Uterus (tissue), 4 donors: Measurements from ENCODE around the gene E4F1. TPM values are rescaled to one million over a fixed set of nuclear protein-coding genes. Genes with fewer than 3 reads are reported as not detected.
"Not testable (repeated sequence)": the region's sequence is repeated elsewhere in the genome, so short reads cannot be mapped to it uniquely, and the experiment has no call there.

Source experiments
- DNase-seq, 2 donors: peaks; one replicate each; pipeline ENCODE4 v3.0.0-alpha.2; 2019 to 2020
- H3K27ac ChIP-seq, 2 donors: fragments of 200-600 bp; sonication (generic); 1 replicate in 1 of 2; 2 replicates in 1 of 2; pipeline ENCODE4 v1.5.1; 2016 to 2018
- H3K27me3 ChIP-seq, 2 donors: fragments of 200-600 bp; sonication (generic); one replicate each; pipeline ENCODE4 v1.5.1; 2018 to 2019; ENCODE audit warnings: control low read depth in 1 of 2
- H3K36me3 ChIP-seq, 2 donors: fragments of 200-600 bp; sonication (generic); one replicate each; pipeline ENCODE4 v1.5.1; 2019; ENCODE audit warnings: control low read depth in 1 of 2
- H3K4me1 ChIP-seq, 2 donors: fragments of 200-600 bp; sonication (generic); one replicate each; pipeline ENCODE4 v1.5.1; 2018 to 2019; ENCODE audit warnings: control low read depth in 1 of 2
- H3K4me3 ChIP-seq, 2 donors: fragments of 200-600 bp; sonication (generic); 1 replicate in 1 of 2; 2 replicates in 1 of 2; pipeline ENCODE4 v1.5.1; 2018 to 2019; ENCODE audit warnings: mild to moderate bottlenecking in 1 of 2
- H3K9me3 ChIP-seq, 2 donors: fragments of 200-600 bp; sonication (generic); one replicate each; pipeline ENCODE4 v1.5.1; 2019; ENCODE audit warnings: control low read depth in 1 of 2
- POLR2A ChIP-seq, 2 donors: fragments of 450-650 bp; IDR thresholded peaks; one replicate each; pipeline ENCODE4 v1.6.1; 2016; ENCODE audit warnings: antibody characterized with exemption in 2 of 2, mild to moderate bottlenecking in 1 of 2, moderate library complexity in 1 of 2
- intact Hi-C: fragments of 100-400 bp; cut with DNase I; formaldehyde crosslinking; loops from one replicate; pipeline ENCODE4 v1.15.1; 2023; ENCODE audit warnings: low total_unique reads
- total RNA-seq, 4 donors: library from RNA; depleted of rRNA in 3 of 4; stranded (reverse); fragments of >200 nt in 3 of 4; gene quantifications; one replicate each; pipeline versions ENCODE4 v1.1.0 to v1.2.4, GENCODE V29; 2014 to 2023
- TF ChIP-seq, protein P1 (sequence below), 4 experiments: fragments of 200-600 bp in 2 of 4; fragments of 450-650 bp in 2 of 4; sonication (generic) in 2 of 4; IDR thresholded peaks; one replicate each; pipeline ENCODE4 v1.5.1; 2016 to 2019; ENCODE audit warnings: antibody characterized with exemption in 4 of 4, mild to moderate bottlenecking in 2 of 4, moderate library complexity in 1 of 4
- donor health status: DM: yes; HTN: yes; CAD: no.

E4F1 gene
- total RNA-seq, 4 donors from 2014 or later = 8.2 to 41.8 (median 29.9) TPM

DNA sequence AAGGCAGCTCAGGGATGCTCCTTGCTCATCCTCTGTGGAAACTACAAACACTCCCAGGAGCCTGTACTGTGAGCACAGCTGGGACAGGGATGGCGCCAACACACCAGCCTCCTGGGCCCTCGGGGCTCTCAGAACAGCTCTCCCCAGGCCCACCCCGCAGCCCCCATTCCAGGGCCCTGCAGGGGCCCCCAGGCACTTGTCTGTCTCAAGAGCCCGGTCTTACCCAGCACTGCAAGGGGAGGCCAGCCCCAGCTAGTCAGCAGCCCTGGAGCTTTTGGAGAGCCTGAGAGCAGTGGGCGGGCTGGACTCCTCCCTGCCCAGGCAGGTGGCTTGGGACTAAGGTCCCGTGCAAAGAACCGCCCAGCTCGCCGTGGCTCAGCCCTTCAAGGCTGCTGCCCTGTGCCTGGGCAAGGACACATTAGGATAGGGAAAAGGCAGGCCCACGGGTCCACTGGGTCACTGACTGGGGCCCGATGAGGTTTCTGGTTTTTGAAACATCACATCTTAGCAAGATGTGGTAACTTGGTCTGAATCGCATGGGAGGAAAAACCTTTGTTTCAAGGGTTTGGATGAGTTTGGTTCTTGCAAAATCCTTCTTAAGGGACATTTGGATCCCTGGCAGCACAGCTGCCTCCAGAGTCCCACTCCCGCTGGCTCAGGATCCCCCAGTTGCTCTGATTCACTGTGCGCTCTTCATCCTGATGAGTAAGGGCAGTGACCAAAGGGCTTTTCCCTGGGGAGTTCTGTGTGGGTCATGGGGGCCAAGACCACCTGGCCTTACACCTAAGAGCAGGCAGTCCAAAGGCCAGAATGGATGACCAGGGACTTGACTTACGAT lies 15.7 kb downstream of the E4F1 start:
- DNase-seq = no peak
- H3K27me3 ChIP-seq = peaks cover 5 to 7% of the 10 kb centered on the region in 2 donors
- no peaks in the 10 kb centered on the region for H3K9me3 ChIP-seq
- intact Hi-C loops = no loop called here
- no peaks in the 10 kb centered on the region for H3K36me3 ChIP-seq
- TF ChIP-seq, protein P1, sequence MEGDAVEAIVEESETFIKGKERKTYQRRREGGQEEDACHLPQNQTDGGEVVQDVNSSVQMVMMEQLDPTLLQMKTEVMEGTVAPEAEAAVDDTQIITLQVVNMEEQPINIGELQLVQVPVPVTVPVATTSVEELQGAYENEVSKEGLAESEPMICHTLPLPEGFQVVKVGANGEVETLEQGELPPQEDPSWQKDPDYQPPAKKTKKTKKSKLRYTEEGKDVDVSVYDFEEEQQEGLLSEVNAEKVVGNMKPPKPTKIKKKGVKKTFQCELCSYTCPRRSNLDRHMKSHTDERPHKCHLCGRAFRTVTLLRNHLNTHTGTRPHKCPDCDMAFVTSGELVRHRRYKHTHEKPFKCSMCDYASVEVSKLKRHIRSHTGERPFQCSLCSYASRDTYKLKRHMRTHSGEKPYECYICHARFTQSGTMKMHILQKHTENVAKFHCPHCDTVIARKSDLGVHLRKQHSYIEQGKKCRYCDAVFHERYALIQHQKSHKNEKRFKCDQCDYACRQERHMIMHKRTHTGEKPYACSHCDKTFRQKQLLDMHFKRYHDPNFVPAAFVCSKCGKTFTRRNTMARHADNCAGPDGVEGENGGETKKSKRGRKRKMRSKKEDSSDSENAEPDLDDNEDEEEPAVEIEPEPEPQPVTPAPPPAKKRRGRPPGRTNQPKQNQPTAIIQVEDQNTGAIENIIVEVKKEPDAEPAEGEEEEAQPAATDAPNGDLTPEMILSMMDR (IDR thresholded peaks at IDR 0.05) = no peak
- no peak for TF ChIP-seq POLR2A (IDR thresholded peaks at IDR 0.05)
- H3K4me1 ChIP-seq = peaks cover 0 to 12% of the 10 kb centered on the region in 2 donors
- no peak overlapping the region for H3K27ac ChIP-seq
- no peak overlapping the region for H3K4me3 ChIP-seq

DNA sequence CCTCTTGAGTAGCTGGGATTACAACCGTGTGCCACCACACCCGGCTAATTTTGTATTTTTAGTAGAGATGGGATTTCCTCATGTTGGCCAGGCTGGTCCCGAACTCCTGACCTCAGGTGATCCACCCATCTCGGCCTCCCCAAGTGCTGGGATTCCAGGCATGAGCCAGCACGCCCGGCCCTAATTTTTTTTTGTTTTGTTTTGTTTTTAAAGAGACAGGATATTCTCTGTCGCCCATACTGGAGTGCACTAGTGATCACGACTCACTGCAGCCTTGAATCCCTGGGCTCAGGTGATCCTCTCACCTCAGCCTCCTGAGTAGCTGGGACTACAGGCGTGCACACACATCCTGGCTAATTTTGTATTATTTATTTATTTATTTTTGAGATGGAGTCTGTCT lies 16.9 kb downstream of the E4F1 start:
- peaks cover 0 to 12% of the 10 kb centered on the region in 2 donors for H3K4me1 ChIP-seq
- H3K4me3 ChIP-seq, intact Hi-C loops, H3K27me3 ChIP-seq, DNase-seq, H3K36me3 ChIP-seq, H3K27ac ChIP-seq, H3K9me3 ChIP-seq: not testable (repeated sequence)

DNA sequence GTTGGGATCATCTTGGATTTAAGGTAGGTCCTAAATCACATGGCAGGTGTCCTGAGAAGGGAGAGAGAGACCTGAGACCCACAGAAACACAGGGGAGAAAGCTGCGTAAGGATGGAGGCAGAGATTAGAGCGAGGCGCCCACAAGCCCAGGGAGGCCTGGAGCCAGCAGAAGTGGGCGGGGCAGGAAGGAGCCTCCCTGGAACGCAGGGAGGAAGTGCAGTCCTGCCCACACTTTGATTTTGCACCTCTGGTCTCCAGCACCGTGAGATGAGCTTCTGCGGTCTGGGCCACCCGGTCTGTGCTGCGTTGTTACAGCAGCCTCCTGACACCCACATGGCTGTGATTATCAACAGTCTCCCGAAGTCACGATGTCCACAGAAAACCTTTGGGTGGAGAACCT lies 19.2 kb downstream of the E4F1 start:
- DNase-seq = no peak
- intact Hi-C loops = no loop called here
- Histone ChIP-seq H3K27me3 (no peaks in the 10 kb centered on the region), H3K9me3 (no peaks in the 10 kb centered on the region), H3K4me3 (no peak overlapping the region), H3K27ac (no peak overlapping the region), H3K4me1 (no peaks in the 10 kb centered on the region), H3K36me3 (no peaks in the 10 kb centered on the region)
- no peak for TF ChIP-seq POLR2A (IDR thresholded peaks at IDR 0.05)
- TF ChIP-seq, protein P1 (IDR thresholded peaks at IDR 0.05) = no peak

DNA sequence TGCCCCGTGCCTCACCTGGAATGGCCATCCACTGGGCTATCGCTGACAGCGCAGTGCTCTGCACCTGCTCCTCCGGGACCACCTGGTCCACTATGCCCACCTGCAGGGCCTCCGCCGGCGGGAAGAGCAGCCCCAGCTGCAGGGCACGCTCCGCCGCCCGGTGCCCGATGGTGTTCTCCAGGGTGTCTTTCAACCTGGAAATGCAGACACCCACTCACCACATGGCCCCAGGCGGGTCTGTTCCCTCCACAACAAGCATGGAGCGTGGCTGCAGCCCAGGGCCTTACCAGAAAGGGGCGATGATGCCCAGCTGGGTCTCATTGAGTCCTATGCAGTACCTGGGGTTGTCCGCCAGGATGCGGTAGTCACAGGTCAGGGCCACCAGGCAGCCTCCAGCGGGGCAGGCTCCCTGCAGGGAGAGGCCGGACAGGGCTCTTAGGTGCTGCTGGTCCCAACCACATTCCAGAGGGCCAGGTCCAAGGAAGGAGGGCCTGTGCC lies 19.7 kb downstream of the E4F1 start:
- no peaks in the 10 kb centered on the region for H3K4me1 ChIP-seq
- no peaks in the 10 kb centered on the region for H3K27me3 ChIP-seq
- no peaks in the 10 kb centered on the region for H3K36me3 ChIP-seq
- no peak for TF ChIP-seq POLR2A (IDR thresholded peaks at IDR 0.05)
- TF ChIP-seq, protein P1 (IDR thresholded peaks at IDR 0.05) = no peak
- no peak overlapping the region for H3K27ac ChIP-seq
- intact Hi-C loops = no loop called here
- no peak for DNase-seq
- H3K4me3 ChIP-seq = no peak overlapping the region
- no peaks in the 10 kb centered on the region for H3K9me3 ChIP-seq

DNA sequence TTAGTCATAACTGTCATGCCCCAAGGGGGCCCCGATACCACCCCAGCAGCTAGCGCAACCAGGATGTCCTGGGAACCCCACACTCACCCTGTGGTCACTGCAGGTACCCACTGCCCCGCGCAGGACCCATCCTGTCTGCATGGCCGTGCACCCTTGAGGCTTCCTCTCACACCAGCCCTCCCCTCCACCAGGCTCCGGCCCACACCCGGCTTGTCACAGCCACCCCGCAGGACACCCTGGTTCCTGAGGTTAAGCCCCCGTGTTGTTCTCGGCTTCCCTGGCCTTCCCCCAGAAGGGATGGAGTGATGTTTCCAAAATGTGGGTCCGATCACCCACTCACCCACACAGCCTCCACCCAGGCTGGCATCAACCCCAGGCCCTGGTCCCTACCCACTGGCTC lies 20.4 kb downstream of the E4F1 start:
- DNase-seq = no peak
- no peaks in the 10 kb centered on the region for H3K9me3 ChIP-seq
- H3K4me1 ChIP-seq = no peaks in the 10 kb centered on the region
- H3K4me3 ChIP-seq = no peak overlapping the region
- no peak overlapping the region for H3K27ac ChIP-seq
- H3K36me3 ChIP-seq = no peaks in the 10 kb centered on the region
- intact Hi-C loops = no loop called here
- no peak for TF ChIP-seq POLR2A (IDR thresholded peaks at IDR 0.05)
- TF ChIP-seq, protein P1 (IDR thresholded peaks at IDR 0.05) = no peak
- no peaks in the 10 kb centered on the region for H3K27me3 ChIP-seq
